Endothelial cell of umbilical vein (primary cell): Measurements from ENCODE around the gene OR10H1. TPM values are rescaled to one million over a fixed set of nuclear protein-coding genes. Genes with fewer than 3 reads are reported as not detected.

Experiments used
- BruUV-seq: library from RNA; stranded (reverse); fragments of 400-500 nt; replicated peaks from 2 replicates; lab custom pipeline; 2021; lab: Mats Ljungman, UMichigan
- CTCF ChIA-PET: fragments of 300-600, 350-600 bp; sonication (Branson Sonifier 250); formaldehyde crosslinking; loops from one replicate; lab custom pipeline; 2021; ENCODE audit warnings: antibody characterized with exemption, inconsistent platforms; lab: Charles Lee
- POLR2A ChIA-PET: fragments of 300-600, 350-600 bp; sonication (Branson Sonifier 250); formaldehyde crosslinking; loops from one replicate; lab custom pipeline; 2021; ENCODE audit warnings: antibody characterized with exemption, inconsistent platforms; lab: Charles Lee
- DNase-seq: peaks from one replicate; pipeline ENCODE4 v3.0.0-alpha.2; 2011; ENCODE audit warnings: low read depth, low spot score
- FAIRE-seq: peaks from 2 replicates; lab custom pipeline; 2011; peaks lifted over from hg19 to GRCh38; lab: Jason Lieb, UNC
- H2AFZ ChIP-seq: 2 replicates; pipeline ENCODE4 v1.6.0; 2012; ENCODE audit warnings: low read depth, low read length, control low read depth, inconsistent platforms
- H3K27ac ChIP-seq: 2 replicates; pipeline ENCODE4 v1.5.1; 2011; ENCODE audit warnings: low read depth, mild to moderate bottlenecking, control low read depth, low read length, moderate library complexity; ENCODE audit not compliant: insufficient read depth
- H3K27me3 ChIP-seq, 2 experiments: 2 replicates each; pipeline versions ENCODE4 v1.6.0 to v1.6.1; 2011; ENCODE audit warnings: low read length in 2 of 2, mixed read lengths in 1 of 2; ENCODE audit not compliant: control insufficient read depth in 2 of 2, insufficient read depth in 2 of 2
- H3K36me3 ChIP-seq, 2 experiments: 2 replicates in 1 of 2; 3 replicates in 1 of 2; pipeline ENCODE4 v1.5.1; 2011; ENCODE audit warnings: low read length in 2 of 2, mild to moderate bottlenecking in 1 of 2, moderate library complexity in 1 of 2; ENCODE audit not compliant: control insufficient read depth in 2 of 2, insufficient read depth in 2 of 2; ENCODE audit errors: extremely low read depth in 1 of 2
- H3K4me1 ChIP-seq: 3 replicates; pipeline ENCODE4 v1.5.1; 2011; ENCODE audit warnings: mild to moderate bottlenecking, low read length; ENCODE audit not compliant: control insufficient read depth, insufficient read depth; ENCODE audit errors: extremely low read depth
- H3K4me2 ChIP-seq: 2 replicates; pipeline ENCODE4 v1.6.1; 2011; ENCODE audit warnings: low read length, control low read depth, mixed read lengths; ENCODE audit not compliant: insufficient read depth
- H3K4me3 ChIP-seq, 3 experiments: fragments of 200-600 bp in 1 of 3; sonication (generic), shearing (Covaris generic) in 1 of 3; replicated peaks in 1 of 3; 2 replicates each; pipeline ENCODE4 v1.5.1; 2011 to 2016; ENCODE audit warnings: control low read depth in 3 of 3, low read length in 3 of 3, mild to moderate bottlenecking in 2 of 3, inconsistent platforms in 1 of 3, low read depth in 1 of 3, moderate library complexity in 1 of 3; ENCODE audit not compliant: insufficient read depth in 1 of 3
- H3K79me2 ChIP-seq: 2 replicates; pipeline ENCODE4 v1.6.0; 2012; ENCODE audit warnings: low read length, inconsistent platforms; ENCODE audit not compliant: control insufficient read depth, insufficient read depth
- H3K9ac ChIP-seq: replicated peaks from 2 replicates; pipeline ENCODE3; 2011; ENCODE audit warnings: low read length, control low read depth; ENCODE audit not compliant: insufficient read depth; ENCODE audit errors: extremely low read depth
- H3K9me1 ChIP-seq: replicated peaks from 3 replicates; pipeline ENCODE4 v1.6.0; 2011; ENCODE audit warnings: mild to moderate bottlenecking, low read length; ENCODE audit not compliant: control insufficient read depth, insufficient read depth; ENCODE audit errors: extremely low read depth
- H3K9me3 ChIP-seq: replicated peaks from 2 replicates; pipeline ENCODE4 v1.5.1; 2012; ENCODE audit warnings: low read length, inconsistent platforms; ENCODE audit not compliant: control insufficient read depth, insufficient read depth
- H4K20me1 ChIP-seq: replicated peaks from 2 replicates; pipeline ENCODE3; 2011; ENCODE audit warnings: mild to moderate bottlenecking, low read length; ENCODE audit not compliant: control insufficient read depth, insufficient read depth; ENCODE audit errors: extremely low read depth
- CTCF ChIP-seq, 2 donors: IDR thresholded peaks; 1 replicate in 1 of 2; 2 replicates in 1 of 2; pipeline ENCODE4 v1.5.1; 2011; ENCODE audit warnings: low read length in 2 of 2, mild to moderate bottlenecking in 2 of 2, moderate library complexity in 2 of 2, control low read depth in 1 of 2, inconsistent platforms in 1 of 2, low read depth in 1 of 2; ENCODE audit not compliant: insufficient read depth in 1 of 2; ENCODE audit errors: extremely low read depth in 1 of 2
- EZH2 ChIP-seq: IDR thresholded peaks from 2 replicates; pipeline ENCODE4 v1.6.1; 2012; ENCODE audit warnings: borderline replicate concordance, low read depth, mild to moderate bottlenecking, moderate library complexity, low read length, inconsistent platforms; ENCODE audit not compliant: severe bottlenecking
- FOS ChIP-seq: IDR thresholded peaks from 2 replicates; pipeline ENCODE4 v1.6.1; 2011; ENCODE audit warnings: mild to moderate bottlenecking, low read length, moderate library complexity, borderline replicate concordance; ENCODE audit not compliant: insufficient read depth
- GATA2 ChIP-seq: IDR thresholded peaks from 2 replicates; pipeline ENCODE4 v1.7.0; 2011; ENCODE audit warnings: low read depth, mild to moderate bottlenecking, moderate library complexity, mixed read lengths, low read length; ENCODE audit not compliant: insufficient read length, insufficient read depth
- JUN ChIP-seq: IDR thresholded peaks from 2 replicates; pipeline ENCODE4 v1.6.1; 2011; ENCODE audit warnings: borderline replicate concordance, low read depth; ENCODE audit not compliant: insufficient read length, insufficient read depth
- MAX ChIP-seq: IDR thresholded peaks from 2 replicates; pipeline ENCODE4 v1.6.1; 2011; ENCODE audit not compliant: insufficient read depth, insufficient read length
- MYC ChIP-seq: IDR thresholded peaks from one replicate; pipeline ENCODE4 v1.6.1; 2011; ENCODE audit warnings: mild to moderate bottlenecking, low read depth, low read length
- POLR2A ChIP-seq: IDR thresholded peaks from 2 replicates; pipeline ENCODE4 v1.6.1; 2012; ENCODE audit warnings: low read depth, mild to moderate bottlenecking, control low read depth, low read length
- POLR2AphosphoS5 ChIP-seq: IDR thresholded peaks from 2 replicates; pipeline ENCODE4 v1.6.1; 2012; ENCODE audit warnings: low read depth, mild to moderate bottlenecking, control low read depth, low read length, moderate library complexity; ENCODE audit not compliant: insufficient read depth
- dilution Hi-C: fragments of 300-500 bp; cut with MboI; formaldehyde crosslinking; loops from one replicate; pipeline ENCODE4 v1.15.0; 2019; ENCODE audit warnings: low sequenced_read_pairs; ENCODE audit not compliant: extremely low pct_ligation_motif_present
- intact Hi-C: fragments of 100-400 bp; cut with micrococcal nuclease; formaldehyde crosslinking; loops from one replicate; pipeline ENCODE4 v1.10.0; 2022
- polyA plus RNA-seq, 4 experiments: library from polyadenylated mRNA; depleted of rRNA in 3 of 4; stranded (reverse) in 3 of 4; unstranded in 1 of 4; fragments of >200 nt; gene quantifications; 2 replicates each; pipeline versions ENCODE4 v1.2.1 to v1.2.3, GENCODE V29; 2011 to 2012; ENCODE audit warnings: missing spikeins in 1 of 4
- total RNA-seq: library from RNA; stranded (reverse); gene quantifications from 2 replicates; pipeline ENCODE4 v1.2.3, GENCODE V29; 2021

Gene OR10H1
- total and polyA plus RNA-seq, 2 donors (not counting 3 experiments of a cell fraction or from before 2014, with no cell fraction given) = not detected

GRCh38 chr19:15788594-15789270 is 26.7 kb downstream of the OR10H1 start:
- no peaks in the 10 kb centered on the region for H3K9me3 ChIP-seq
- no peak overlapping the region for H3K9ac ChIP-seq
- no peak overlapping the region for H3K4me2 ChIP-seq
- H3K27ac ChIP-seq = no peak overlapping the region
- no peaks in the 10 kb centered on the region for H3K36me3 ChIP-seq
- no peaks in the 10 kb centered on the region for H3K27me3 ChIP-seq
- no TSS peak for BruUV-seq
- TF ChIP-seq FOS (no peak), POLR2A (no peak), CTCF (IDR thresholded peaks at IDR 0.05; ENCODE audit: extremely low read depth in 1 of 2, insufficient read depth in 1 of 2, low read depth in 1 of 2, low read length in 2 of 2) (no peak), GATA2 (no peak), JUN (no peak), POLR2AphosphoS5 (no peak), MAX (no peak), MYC (no peak), EZH2 (no peak)
- no peaks in the 10 kb centered on the region for H3K79me2 ChIP-seq
- intact Hi-C loops = no loop called here
- H2AFZ ChIP-seq = no peak overlapping the region
- no peak overlapping the region for H3K4me3 ChIP-seq
- no peaks in the 10 kb centered on the region for H3K4me1 ChIP-seq
- H3K9me1 ChIP-seq = no peaks in the 10 kb centered on the region
- H4K20me1 ChIP-seq = no peaks in the 10 kb centered on the region
- FAIRE-seq (no peak), DNase-seq (no peak)
- ChIA-PET CTCF (no interaction called here), POLR2A (no interaction called here)
- dilution Hi-C loops = no loop called here
